Stimulated activated naive B cell treated with anti-CD40 and anti-IgM and Interleukin-4, amounts not matched to agents 10 μg/mL and 1 μg/mL and 100 μg/mL, for 72 hours (primary cell): ENCODE data around the gene RGL2.
A peak's percentile ranks its signal among the peaks of the same experiment; 100 is the strongest.
"Not testable (repeated sequence)": the region's sequence is repeated elsewhere in the genome, so short reads cannot be mapped to it uniquely, and the experiment has no call there.

Experiments used
- ATAC-seq, 2 donors: fragments of 150-1000 bp; cut with Tn5 transposase; replicated peaks; 2 replicates each; pipeline ENCODE4 v1.10.0; 2021; ENCODE audit warnings: moderate library complexity in 1 of 2
- DNase-seq: peaks from one replicate; pipeline ENCODE4 v3.0.0; 2021
- H3K27ac Mint-ChIP-seq: one replicate; pipeline ENCODE4 v1.8.0; 2022; ENCODE audit warnings: mild to moderate bottlenecking, mixed read lengths
- H3K27me3 Mint-ChIP-seq, 2 donors: one replicate each; pipeline ENCODE4 v1.8.0; 2022; ENCODE audit warnings: mixed read lengths in 2 of 2
- H3K36me3 Mint-ChIP-seq, 2 donors: one replicate each; pipeline ENCODE4 v1.8.0; 2022; ENCODE audit warnings: mixed read lengths in 2 of 2, mild to moderate bottlenecking in 1 of 2
- H3K4me1 Mint-ChIP-seq, 2 donors: one replicate each; pipeline ENCODE4 v1.8.0; 2022; ENCODE audit warnings: mixed read lengths in 2 of 2, mild to moderate bottlenecking in 1 of 2
- H3K4me3 Mint-ChIP-seq, 2 donors: one replicate each; pipeline ENCODE4 v1.8.0; 2022; ENCODE audit warnings: mild to moderate bottlenecking in 2 of 2, mixed read lengths in 2 of 2, moderate library complexity in 1 of 2
- H3K9me3 Mint-ChIP-seq, 2 donors: one replicate each; pipeline ENCODE4 v1.8.0; 2022; ENCODE audit warnings: mixed read lengths in 2 of 2, mild to moderate bottlenecking in 1 of 2

Gene RGL2, protein sequence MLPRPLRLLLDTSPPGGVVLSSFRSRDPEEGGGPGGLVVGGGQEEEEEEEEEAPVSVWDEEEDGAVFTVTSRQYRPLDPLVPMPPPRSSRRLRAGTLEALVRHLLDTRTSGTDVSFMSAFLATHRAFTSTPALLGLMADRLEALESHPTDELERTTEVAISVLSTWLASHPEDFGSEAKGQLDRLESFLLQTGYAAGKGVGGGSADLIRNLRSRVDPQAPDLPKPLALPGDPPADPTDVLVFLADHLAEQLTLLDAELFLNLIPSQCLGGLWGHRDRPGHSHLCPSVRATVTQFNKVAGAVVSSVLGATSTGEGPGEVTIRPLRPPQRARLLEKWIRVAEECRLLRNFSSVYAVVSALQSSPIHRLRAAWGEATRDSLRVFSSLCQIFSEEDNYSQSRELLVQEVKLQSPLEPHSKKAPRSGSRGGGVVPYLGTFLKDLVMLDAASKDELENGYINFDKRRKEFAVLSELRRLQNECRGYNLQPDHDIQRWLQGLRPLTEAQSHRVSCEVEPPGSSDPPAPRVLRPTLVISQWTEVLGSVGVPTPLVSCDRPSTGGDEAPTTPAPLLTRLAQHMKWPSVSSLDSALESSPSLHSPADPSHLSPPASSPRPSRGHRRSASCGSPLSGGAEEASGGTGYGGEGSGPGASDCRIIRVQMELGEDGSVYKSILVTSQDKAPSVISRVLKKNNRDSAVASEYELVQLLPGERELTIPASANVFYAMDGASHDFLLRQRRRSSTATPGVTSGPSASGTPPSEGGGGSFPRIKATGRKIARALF

GRCh38 chr6:33298773-33299236 lies at the start of gene RGL2:
Gene RGL2, minus strand, starts transcription at chr6:33298942. Its CDS starts 332 bp downstream, at chr6:33298610.
- peak within 1 kb of the TSS; percentile 96 to 98 for H3K4me3 Mint-ChIP-seq
- no peaks in the 10 kb centered on the region for H3K9me3 Mint-ChIP-seq
- no peak for DNase-seq
- peak; percentile 36 to 51 for ATAC-seq
- H3K27me3 Mint-ChIP-seq, result no peaks in the 10 kb centered on the region
- peaks cover 34 to 46% of the 10 kb centered on the region in 2 donors for H3K36me3 Mint-ChIP-seq
- peak within 1 kb of the TSS; percentile 98 for H3K27ac Mint-ChIP-seq
- peaks cover 40 to 73% of the 10 kb centered on the region in 2 donors for H3K4me1 Mint-ChIP-seq

- Mint-ChIP-seq H3K36me3 (no peaks in the 10 kb centered on the region), H3K27me3 (no peaks in the 10 kb centered on the region), H3K4me3 (no peak overlapping the region), H3K27ac (no peak overlapping the region), H3K9me3 (no peaks in the 10 kb centered on the region), H3K4me1 (peaks cover 25 to 26% of the 10 kb centered on the region in 2 donors)
- DNase-seq (no peak), ATAC-seq (no peak)
Measured at GRCh38 chr6:33347816-33348215, 49.1 kb upstream of the RGL2 start.

DNA sequence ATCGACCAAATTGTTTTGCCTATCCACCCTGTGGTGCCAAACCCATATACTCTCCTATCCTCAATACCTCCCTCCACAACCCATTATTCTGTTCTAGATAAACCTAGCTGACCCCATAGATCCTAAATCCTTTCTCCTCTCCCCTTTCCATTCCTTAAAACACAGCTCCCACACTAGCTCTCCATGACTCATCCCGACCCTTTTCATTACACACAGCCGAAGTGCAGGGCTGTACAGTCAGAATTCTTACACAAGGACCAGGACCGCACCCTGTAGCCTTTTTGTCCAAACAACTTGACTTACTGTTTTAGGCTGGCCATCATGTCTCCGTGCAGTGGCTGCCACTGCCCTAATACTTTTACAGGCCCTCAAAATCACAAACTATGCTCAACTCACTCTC lies 48.2 kb upstream of the RGL2 start:
- DNase-seq, H3K4me3 Mint-ChIP-seq, H3K36me3 Mint-ChIP-seq, H3K27me3 Mint-ChIP-seq, H3K27ac Mint-ChIP-seq, H3K9me3 Mint-ChIP-seq, ATAC-seq: not testable (repeated sequence)
- H3K4me1 Mint-ChIP-seq, result peaks cover 22 to 24% of the 10 kb centered on the region in 2 donors

DNA sequence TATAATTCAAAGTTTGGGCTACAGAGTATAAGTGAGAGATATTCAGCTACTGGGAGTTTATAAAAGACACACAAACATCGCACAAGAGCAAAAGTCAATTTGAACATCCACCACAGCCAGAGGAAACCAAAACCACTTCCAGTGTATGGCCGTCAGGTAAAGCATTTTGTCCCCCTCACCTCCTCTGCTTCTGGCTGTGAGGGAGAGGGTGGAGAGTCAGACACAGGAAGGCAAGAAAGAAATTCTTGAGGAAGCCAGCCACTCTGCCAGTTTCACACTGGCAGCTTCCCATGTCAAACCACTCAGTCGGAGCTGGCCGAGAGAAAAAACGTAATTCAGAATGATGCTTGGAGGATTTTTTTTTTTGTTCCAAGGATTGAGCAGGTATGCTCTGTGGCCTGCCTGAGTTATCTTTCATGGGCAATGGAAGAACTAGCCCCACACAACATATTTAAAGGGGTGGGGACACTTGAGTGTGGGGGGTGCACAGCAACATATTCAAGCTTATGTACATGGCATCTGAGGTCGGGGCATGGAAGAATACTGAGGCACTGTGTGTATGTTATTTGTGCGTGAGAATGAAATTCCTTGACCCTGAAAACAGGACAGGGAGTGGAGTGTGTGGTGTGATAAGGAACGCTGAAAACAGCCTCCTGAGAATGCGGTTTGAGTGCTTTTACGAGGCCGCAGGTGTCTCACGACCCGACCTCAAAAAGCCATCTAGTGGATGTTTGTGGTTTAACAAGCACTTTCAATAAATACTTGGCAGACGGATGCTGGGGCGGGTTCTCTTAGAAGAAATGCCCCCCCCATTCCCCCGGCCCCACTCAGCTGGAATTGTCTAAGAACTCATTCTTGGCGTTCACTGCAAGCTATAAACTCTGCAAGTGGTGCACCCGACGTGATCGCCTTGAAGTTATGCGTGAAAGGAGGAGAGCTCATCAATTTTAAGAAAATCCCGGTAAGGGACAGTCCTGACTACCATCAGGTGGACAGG lies 46.3 kb upstream of the RGL2 start:
- DNase-seq (peak; percentile 50), ATAC-seq (peak; percentile 43 to 50)
- Mint-ChIP-seq H3K4me1 (peaks cover 26 to 31% of the 10 kb centered on the region in 2 donors), H3K9me3 (no peaks in the 10 kb centered on the region), H3K27ac (peak overlapping the region; percentile 64), H3K27me3 (no peaks in the 10 kb centered on the region), H3K36me3 (no peaks in the 10 kb centered on the region), H3K4me3 (peak overlapping the region; percentile 58 to 72)

DNA sequence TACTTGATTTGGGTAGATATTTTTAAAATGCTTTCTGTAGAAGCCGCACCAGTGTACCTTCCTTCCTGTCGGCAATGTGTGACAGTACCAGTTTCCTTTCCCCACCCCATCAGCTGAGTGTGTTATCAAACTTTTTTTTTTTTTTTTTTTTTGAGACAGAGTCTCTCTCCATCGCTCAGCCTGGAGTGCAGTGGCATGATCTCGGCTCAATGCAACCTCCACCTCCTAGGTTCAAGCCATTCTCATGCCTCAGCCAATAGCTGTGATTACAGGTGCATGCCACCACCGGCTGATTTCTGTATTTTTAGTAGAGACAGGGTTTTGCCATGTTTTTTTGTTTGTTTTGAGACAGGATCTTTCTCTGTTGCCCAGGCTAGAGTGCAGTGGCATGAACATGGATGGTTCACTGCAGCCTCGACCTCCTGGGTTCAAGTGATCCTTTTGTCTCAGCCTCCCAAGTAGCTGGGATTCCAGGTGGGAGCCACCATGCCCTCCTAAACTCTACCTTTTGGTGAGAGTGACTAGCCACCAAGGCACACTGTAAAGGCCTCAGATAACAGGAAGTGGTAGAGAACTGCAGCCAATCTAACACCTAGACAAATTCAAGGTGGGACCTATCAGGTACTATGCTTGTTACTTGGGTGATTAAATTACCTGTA lies 45.3 kb upstream of the RGL2 start:
- Mint-ChIP-seq H3K9me3 (no peaks in the 10 kb centered on the region), H3K27ac (peak overlapping the region; percentile 84), H3K4me3 (peak overlapping the region; percentile 53 to 55), H3K36me3 (no peaks in the 10 kb centered on the region), H3K27me3 (no peaks in the 10 kb centered on the region), H3K4me1 (peaks cover 29 to 38% of the 10 kb centered on the region in 2 donors)
- peak; percentile 85 to 91 for ATAC-seq
- peak; percentile 28 for DNase-seq

DNA sequence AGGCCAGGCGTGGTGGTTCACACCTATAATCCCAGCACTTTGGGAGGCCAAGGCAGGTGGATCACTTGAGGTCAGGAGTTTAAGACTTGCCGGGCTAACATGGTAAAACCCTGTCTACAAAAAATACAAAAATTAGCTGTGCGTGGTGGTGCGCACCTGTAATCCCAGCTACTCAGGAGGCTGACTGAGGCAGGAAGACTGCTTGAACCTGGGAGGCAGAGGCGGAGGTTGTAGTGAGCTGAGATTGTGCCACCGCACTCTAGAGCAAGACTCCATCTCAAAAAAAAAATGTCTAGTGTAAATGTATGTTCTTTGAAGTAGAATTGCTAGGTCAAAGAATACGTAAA lies 44.8 kb upstream of the RGL2 start:
- ATAC-seq, DNase-seq, H3K27me3 Mint-ChIP-seq, H3K36me3 Mint-ChIP-seq, H3K9me3 Mint-ChIP-seq: not testable (repeated sequence)
- peak overlapping the region; percentile 84 for H3K27ac Mint-ChIP-seq
- peak overlapping the region; percentile 53 to 55 for H3K4me3 Mint-ChIP-seq
- peaks cover 30 to 43% of the 10 kb centered on the region in 2 donors for H3K4me1 Mint-ChIP-seq

DNA sequence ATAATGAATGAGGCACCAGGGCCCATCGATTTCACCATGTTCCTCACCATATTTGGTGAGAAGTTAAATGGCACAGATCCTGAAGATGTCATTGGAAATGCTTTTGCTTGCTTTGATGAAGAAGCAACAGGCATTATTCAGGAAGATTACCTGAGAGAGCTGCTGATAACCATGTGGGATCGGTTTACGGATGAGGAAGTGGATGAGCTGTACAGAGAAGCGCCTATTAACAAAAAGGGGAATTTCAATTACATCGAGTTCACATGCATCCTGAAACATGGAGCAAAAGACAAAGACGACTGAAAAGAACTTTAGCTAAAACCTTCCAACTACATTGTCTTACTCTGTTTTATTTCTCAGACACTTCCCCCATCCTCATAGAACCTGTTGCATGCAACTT lies 40.5 kb upstream of the RGL2 start:
- DNase-seq (no peak), ATAC-seq (no peak)
- Mint-ChIP-seq H3K27me3 (no peaks in the 10 kb centered on the region), H3K4me1 (peaks cover 33 to 48% of the 10 kb centered on the region in 2 donors), H3K4me3 (no peak overlapping the region), H3K27ac (peak overlapping the region; percentile 25), H3K9me3 (no peaks in the 10 kb centered on the region), H3K36me3 (no peaks in the 10 kb centered on the region)

GRCh38 chr6:33336495-33336894 lies 37.8 kb upstream of the RGL2 start:
- no peak for ATAC-seq
- Mint-ChIP-seq H3K4me1 (peaks cover 32 to 58% of the 10 kb centered on the region in 2 donors), H3K27ac (no peak overlapping the region), H3K27me3 (no peaks in the 10 kb centered on the region), H3K4me3 (no peak overlapping the region), H3K9me3 (no peaks in the 10 kb centered on the region), H3K36me3 (no peaks in the 10 kb centered on the region)
- no peak for DNase-seq

GRCh38 chr6:33335916-33336315 lies 37.2 kb upstream of the RGL2 start:
- peak; percentile 67 to 86 for ATAC-seq
- H3K9me3 Mint-ChIP-seq, result no peaks in the 10 kb centered on the region
- no peak for DNase-seq
- H3K4me3 Mint-ChIP-seq, result no peak overlapping the region
- H3K27me3 Mint-ChIP-seq, result no peaks in the 10 kb centered on the region
- H3K27ac Mint-ChIP-seq, result no peak overlapping the region
- peaks cover 34 to 64% of the 10 kb centered on the region in 2 donors for H3K4me1 Mint-ChIP-seq
- no peaks in the 10 kb centered on the region for H3K36me3 Mint-ChIP-seq

GRCh38 chr6:33333666-33334065 lies 34.9 kb upstream of the RGL2 start:
- H3K36me3 Mint-ChIP-seq, result no peaks in the 10 kb centered on the region
- ATAC-seq, result no peak
- H3K27ac Mint-ChIP-seq, result no peak overlapping the region
- H3K9me3 Mint-ChIP-seq, result no peaks in the 10 kb centered on the region
- DNase-seq, result no peak
- no peaks in the 10 kb centered on the region for H3K27me3 Mint-ChIP-seq
- H3K4me3 Mint-ChIP-seq, result no peak overlapping the region
- peaks cover 34 to 68% of the 10 kb centered on the region in 2 donors for H3K4me1 Mint-ChIP-seq

GRCh38 chr6:33330736-33331135 lies 32.0 kb upstream of the RGL2 start:
- ATAC-seq (peak in 1 of 2 donors; percentile 43), DNase-seq (no peak)
- Mint-ChIP-seq H3K27ac (peak overlapping the region; percentile 80), H3K27me3 (no peaks in the 10 kb centered on the region), H3K36me3 (no peaks in the 10 kb centered on the region), H3K9me3 (no peaks in the 10 kb centered on the region), H3K4me3 (peak overlapping the region; percentile 57 to 62), H3K4me1 (peaks cover 33 to 68% of the 10 kb centered on the region in 2 donors)

DNA sequence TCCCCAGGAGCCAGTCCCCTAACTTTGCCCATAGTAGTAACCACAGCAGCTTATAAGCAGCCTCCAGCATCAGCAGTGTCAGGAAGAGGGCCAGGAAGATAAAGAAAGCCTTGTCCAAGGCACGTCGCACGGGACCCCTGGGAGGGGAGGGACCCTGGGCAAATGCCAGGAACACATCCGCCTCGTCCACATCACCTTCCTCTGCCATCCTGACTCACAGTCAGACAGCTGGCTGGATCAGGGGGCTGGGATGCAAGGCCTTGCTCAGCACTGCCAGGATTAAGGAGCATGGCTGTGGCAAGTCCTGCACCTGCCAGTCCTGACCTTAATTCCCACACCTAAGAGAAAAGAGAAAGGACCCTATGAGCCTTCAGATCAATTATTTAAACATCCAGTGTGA lies 30.3 kb upstream of the RGL2 start:
- no peak for ATAC-seq
- Mint-ChIP-seq H3K9me3 (no peaks in the 10 kb centered on the region), H3K27ac (peak overlapping the region; percentile 33), H3K4me1 (peaks cover 24 to 61% of the 10 kb centered on the region in 2 donors), H3K36me3 (no peaks in the 10 kb centered on the region), H3K27me3 (no peaks in the 10 kb centered on the region), H3K4me3 (no peak overlapping the region)
- DNase-seq, result no peak

DNA sequence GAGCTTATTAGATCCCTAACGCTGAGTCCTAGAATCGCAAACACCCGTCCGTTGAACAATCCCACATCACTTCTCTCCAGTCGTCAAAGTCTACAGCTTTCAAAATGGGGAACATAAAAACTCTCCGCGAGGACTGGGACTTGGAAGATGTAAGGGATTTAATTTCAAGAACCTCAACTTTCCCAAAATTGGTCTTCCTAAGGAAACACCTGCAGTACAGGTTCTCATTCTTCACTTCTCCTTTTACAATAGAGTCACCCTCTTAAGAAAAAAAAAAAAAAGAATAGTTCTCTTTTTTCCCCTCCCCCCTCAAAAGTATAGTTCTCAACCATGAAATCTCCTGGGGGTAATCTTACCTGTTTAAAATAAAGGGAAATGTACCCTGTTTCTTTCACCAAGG lies 25.4 kb upstream of the RGL2 start:
- Mint-ChIP-seq H3K27ac (peak overlapping the region; percentile 99), H3K36me3 (peaks cover 30 to 35% of the 10 kb centered on the region in 2 donors), H3K9me3 (no peaks in the 10 kb centered on the region), H3K27me3 (no peaks in the 10 kb centered on the region), H3K4me3 (peak overlapping the region; percentile 90 to 97), H3K4me1 (peaks cover 37 to 52% of the 10 kb centered on the region in 2 donors)
- DNase-seq, result no peak
- peak; percentile 22 to 39 for ATAC-seq
